ENCODE measurements around the gene LRP5. TPM values are rescaled to one million over a fixed set of nuclear protein-coding genes. Genes with fewer than 3 reads are reported as not detected.
A peak's percentile ranks its signal among the peaks of the same experiment; 100 is the strongest.

LRP5 gene
- total RNA-seq, 1 donor from 2014 or later: 65.0 TPM

DNA sequence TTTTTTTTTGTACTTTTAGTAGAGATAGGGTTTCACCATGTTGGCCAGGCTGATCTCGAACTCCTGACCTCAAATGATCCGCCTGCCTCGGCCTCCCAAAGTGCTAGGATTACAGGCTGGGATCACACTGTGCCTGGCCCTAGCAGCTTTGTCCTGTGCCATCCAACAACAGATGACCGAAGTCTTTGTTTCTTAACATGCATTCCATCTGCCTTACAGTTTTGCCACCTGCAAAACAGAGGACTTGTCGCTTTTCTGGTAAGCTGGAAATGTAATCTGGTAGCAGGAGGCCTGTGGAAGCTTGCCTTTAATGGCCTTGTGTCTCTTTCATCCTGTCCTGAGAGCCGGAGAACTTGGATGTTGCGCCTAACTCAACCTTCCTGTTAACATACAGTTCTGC lies 89.5 kb downstream of the LRP5 start:
- H3K27ac Mint-ChIP-seq: peak overlapping the region; percentile 39
- no peak for DNase-seq (ENCODE audit: extremely low spot score, unreplicated experiment)
- no peak overlapping the region for H3K4me3 Mint-ChIP-seq
- H3K4me1 Mint-ChIP-seq (ENCODE audit: unreplicated experiment): peaks cover 5% of the 10 kb centered on the region
- TF ChIP-seq, protein P1, sequence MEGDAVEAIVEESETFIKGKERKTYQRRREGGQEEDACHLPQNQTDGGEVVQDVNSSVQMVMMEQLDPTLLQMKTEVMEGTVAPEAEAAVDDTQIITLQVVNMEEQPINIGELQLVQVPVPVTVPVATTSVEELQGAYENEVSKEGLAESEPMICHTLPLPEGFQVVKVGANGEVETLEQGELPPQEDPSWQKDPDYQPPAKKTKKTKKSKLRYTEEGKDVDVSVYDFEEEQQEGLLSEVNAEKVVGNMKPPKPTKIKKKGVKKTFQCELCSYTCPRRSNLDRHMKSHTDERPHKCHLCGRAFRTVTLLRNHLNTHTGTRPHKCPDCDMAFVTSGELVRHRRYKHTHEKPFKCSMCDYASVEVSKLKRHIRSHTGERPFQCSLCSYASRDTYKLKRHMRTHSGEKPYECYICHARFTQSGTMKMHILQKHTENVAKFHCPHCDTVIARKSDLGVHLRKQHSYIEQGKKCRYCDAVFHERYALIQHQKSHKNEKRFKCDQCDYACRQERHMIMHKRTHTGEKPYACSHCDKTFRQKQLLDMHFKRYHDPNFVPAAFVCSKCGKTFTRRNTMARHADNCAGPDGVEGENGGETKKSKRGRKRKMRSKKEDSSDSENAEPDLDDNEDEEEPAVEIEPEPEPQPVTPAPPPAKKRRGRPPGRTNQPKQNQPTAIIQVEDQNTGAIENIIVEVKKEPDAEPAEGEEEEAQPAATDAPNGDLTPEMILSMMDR (conservative IDR thresholded peaks at IDR 0.05): no peak
- no peaks in the 10 kb centered on the region for H3K9me3 Mint-ChIP-seq
- H3K27me3 Mint-ChIP-seq: no peaks in the 10 kb centered on the region
- peaks cover 8% of the 10 kb centered on the region for H3K36me3 Mint-ChIP-seq

DNA sequence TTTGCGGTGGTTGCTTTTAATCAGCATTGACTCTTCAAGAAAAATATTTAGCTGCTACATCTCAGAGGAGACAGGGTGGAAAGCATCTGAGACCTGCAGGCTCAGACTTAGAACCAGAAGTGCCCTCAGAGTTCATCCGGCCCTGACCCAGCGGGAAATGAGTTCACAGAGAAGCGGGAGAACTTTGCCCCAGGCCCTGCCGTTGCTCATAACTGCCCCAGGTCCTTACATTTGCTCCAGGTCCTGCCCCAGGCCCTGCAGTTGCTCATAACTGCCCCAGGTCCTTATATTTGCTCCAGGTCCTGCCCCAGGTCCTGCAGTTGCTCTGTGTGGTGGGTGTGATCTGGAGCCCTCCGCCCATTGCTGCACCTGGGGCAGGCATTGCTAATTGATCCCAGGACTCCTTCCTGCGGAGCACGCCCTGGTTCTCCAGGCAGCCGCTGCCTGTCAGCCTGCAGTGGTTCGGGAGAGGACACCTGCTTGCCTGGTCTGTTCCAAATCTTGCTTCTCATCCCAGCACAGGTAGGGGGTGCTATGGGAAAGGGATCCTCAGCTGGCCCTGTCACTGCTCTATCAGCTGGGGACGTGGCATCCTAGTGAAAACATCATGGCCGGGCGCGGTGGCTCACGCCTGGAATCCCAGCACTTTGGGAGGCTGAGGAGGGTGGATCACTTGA lies 90.1 kb downstream of the LRP5 start:
- peak overlapping the region; percentile 39 for H3K27ac Mint-ChIP-seq
- no peaks in the 10 kb centered on the region for H3K27me3 Mint-ChIP-seq
- H3K4me1 Mint-ChIP-seq (ENCODE audit: unreplicated experiment): peaks cover 5% of the 10 kb centered on the region
- peaks cover 10% of the 10 kb centered on the region for H3K36me3 Mint-ChIP-seq
- TF ChIP-seq, protein P1 (conservative IDR thresholded peaks at IDR 0.05): no peak
- no peak overlapping the region for H3K4me3 Mint-ChIP-seq
- H3K9me3 Mint-ChIP-seq: no peaks in the 10 kb centered on the region
- no peak for DNase-seq (ENCODE audit: extremely low spot score, unreplicated experiment)

- Mint-ChIP-seq H3K36me3 (peaks cover 12% of the 10 kb centered on the region), H3K27me3 (no peaks in the 10 kb centered on the region), H3K4me3 (no peak overlapping the region), H3K4me1 (ENCODE audit: unreplicated experiment) (peaks cover 5% of the 10 kb centered on the region), H3K9me3 (no peaks in the 10 kb centered on the region), H3K27ac (no peak overlapping the region)
- DNase-seq (ENCODE audit: extremely low spot score, unreplicated experiment): no peak
- TF ChIP-seq, protein P1 (conservative IDR thresholded peaks at IDR 0.05): no peak
Measured at GRCh38 chr11:68403424-68403823, 91.0 kb downstream of the LRP5 start.

DNA sequence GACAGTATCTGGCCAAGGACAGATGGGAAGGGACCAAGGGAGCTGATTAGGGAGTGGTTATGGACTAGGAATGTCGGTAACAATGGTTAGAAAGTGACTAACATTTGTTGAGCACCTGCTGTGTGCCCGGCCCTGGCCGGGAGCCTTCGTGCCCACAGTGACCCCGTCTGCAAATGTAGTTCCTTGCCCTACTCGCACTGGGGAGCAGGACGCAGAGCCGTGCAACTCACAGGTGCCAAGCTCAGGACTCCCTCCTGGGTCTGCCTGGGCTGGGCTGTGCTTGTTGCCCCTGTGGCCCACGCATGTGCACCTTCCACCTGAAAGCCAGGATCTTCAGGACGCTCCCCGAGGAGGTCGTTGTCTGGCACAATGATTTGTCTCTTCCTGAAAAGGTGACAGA lies 91.4 kb downstream of the LRP5 start:
- TF ChIP-seq, protein P1 (conservative IDR thresholded peaks at IDR 0.05): no peak
- no peaks in the 10 kb centered on the region for H3K27me3 Mint-ChIP-seq
- H3K9me3 Mint-ChIP-seq: no peaks in the 10 kb centered on the region
- peaks cover 5% of the 10 kb centered on the region for H3K4me1 Mint-ChIP-seq (ENCODE audit: unreplicated experiment)
- H3K4me3 Mint-ChIP-seq: no peak overlapping the region
- peaks cover 14% of the 10 kb centered on the region for H3K36me3 Mint-ChIP-seq
- no peak for DNase-seq (ENCODE audit: extremely low spot score, unreplicated experiment)
- no peak overlapping the region for H3K27ac Mint-ChIP-seq

- peaks cover 14% of the 10 kb centered on the region for H3K36me3 Mint-ChIP-seq
- no peaks in the 10 kb centered on the region for H3K4me1 Mint-ChIP-seq (ENCODE audit: unreplicated experiment)
- DNase-seq (ENCODE audit: extremely low spot score, unreplicated experiment): no peak
- no peaks in the 10 kb centered on the region for H3K9me3 Mint-ChIP-seq
- peak overlapping the region; percentile 33 for H3K27ac Mint-ChIP-seq
- TF ChIP-seq, protein P1 (conservative IDR thresholded peaks at IDR 0.05): no peak
- no peaks in the 10 kb centered on the region for H3K27me3 Mint-ChIP-seq
- peak overlapping the region; percentile 17 for H3K4me3 Mint-ChIP-seq
Measured at GRCh38 chr11:68406324-68407313, 94.2 kb downstream of the LRP5 start.

All from type B pancreatic cell (in vitro differentiated cells).